ENCODE results near the gene COMMD9. TPM values are rescaled to one million over a fixed set of nuclear protein-coding genes. Genes with fewer than 3 reads are reported as not detected.
A peak's percentile ranks its signal among the peaks of the same experiment; 100 is the strongest.

Gene COMMD9
- total RNA-seq, 1 donor, result 39.9 TPM

DNA sequence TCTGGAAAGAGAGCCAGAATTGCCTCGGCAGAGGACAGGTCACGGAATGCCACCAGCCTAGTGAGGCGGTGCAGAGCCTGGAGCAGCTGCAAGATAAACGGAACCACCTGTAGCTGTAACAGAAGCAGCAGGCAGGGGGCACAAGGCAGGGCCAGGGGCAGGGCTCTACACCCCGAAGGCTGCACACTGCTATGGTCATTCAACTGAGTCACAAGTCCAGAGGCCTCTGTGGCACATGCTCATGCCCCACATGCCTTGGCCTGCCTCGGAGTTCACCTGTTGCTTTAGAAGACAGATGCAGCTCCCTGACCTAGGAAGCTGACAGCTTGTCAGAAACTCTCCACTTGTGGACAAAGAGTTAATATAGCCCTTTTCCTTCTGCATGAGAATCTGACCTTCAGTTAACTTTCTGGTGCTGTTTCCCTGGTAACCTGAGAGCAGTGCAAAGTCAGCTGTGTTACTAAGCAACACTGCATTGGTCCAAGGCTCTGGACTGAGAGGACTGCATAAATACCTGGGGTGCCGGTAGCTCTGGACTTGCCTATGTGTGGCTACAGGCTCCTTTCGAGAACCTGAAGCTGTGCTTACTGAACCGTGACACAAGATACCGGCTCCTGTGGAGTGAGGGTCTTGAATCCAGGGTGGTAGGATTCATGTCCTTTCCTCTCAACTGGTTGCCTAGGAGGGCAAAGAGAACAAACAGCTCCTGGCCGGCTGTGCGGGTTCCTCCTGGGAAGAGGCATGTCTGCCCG is 10.5 kb downstream of the COMMD9 start:
- H3K4me3 ChIP-seq (ENCODE audit: low read depth, low read length), result no peak overlapping the region
- no peak for DNase-seq (ENCODE audit: low read depth)
- TF ChIP-seq, protein P1, sequence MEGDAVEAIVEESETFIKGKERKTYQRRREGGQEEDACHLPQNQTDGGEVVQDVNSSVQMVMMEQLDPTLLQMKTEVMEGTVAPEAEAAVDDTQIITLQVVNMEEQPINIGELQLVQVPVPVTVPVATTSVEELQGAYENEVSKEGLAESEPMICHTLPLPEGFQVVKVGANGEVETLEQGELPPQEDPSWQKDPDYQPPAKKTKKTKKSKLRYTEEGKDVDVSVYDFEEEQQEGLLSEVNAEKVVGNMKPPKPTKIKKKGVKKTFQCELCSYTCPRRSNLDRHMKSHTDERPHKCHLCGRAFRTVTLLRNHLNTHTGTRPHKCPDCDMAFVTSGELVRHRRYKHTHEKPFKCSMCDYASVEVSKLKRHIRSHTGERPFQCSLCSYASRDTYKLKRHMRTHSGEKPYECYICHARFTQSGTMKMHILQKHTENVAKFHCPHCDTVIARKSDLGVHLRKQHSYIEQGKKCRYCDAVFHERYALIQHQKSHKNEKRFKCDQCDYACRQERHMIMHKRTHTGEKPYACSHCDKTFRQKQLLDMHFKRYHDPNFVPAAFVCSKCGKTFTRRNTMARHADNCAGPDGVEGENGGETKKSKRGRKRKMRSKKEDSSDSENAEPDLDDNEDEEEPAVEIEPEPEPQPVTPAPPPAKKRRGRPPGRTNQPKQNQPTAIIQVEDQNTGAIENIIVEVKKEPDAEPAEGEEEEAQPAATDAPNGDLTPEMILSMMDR (IDR thresholded peaks at IDR 0.05; ENCODE audit: insufficient read depth, low read length), result no peak

DNA sequence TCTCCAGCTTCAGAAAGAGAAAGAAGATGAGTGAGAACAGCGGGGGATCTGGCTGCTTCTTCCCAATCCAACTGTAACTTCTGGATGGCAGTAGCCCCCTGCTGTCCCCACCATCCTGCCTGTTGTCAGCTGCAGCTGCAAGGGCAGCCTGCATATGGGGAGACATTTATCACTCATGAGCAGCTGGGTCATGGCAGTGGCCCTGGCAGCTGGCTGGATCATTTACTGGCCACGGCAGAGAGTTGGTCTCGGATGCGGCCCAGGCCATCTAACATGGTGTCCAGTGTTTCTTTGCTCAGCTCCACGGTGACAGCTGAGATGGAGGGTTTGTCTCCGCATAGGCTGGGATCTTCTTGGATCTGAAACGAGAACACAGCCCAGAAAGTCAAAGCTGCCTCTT is 14.8 kb downstream of the COMMD9 start:
- DNase-seq (ENCODE audit: low read depth), result no peak
- no peak overlapping the region for H3K4me3 ChIP-seq (ENCODE audit: low read depth, low read length)
- TF ChIP-seq, protein P1 (IDR thresholded peaks at IDR 0.05; ENCODE audit: insufficient read depth, low read length), result no peak

DNA sequence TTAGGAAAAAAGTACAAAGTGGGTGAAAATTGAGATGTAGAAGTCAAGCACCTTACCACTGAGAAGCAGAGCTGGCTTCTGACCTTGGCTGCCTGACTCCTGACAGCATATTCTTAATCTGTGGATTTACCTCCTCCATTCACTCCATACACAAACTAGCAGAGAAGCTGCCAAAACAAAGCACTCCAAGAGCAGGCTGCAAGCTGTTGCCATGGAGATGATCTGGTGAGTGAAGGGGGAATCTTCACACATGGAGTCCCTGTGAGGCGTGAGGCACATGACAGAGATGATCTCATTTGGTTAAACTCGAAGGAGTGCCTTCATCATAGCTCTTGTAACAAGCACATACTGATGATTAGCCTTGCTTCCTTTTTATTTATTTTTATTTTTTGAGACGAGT is 16.1 kb downstream of the COMMD9 start:
- TF ChIP-seq, protein P1 (IDR thresholded peaks at IDR 0.05; ENCODE audit: insufficient read depth, low read length), result no peak
- no peak for DNase-seq (ENCODE audit: low read depth)
- no peak overlapping the region for H3K4me3 ChIP-seq (ENCODE audit: low read depth, low read length)

DNA sequence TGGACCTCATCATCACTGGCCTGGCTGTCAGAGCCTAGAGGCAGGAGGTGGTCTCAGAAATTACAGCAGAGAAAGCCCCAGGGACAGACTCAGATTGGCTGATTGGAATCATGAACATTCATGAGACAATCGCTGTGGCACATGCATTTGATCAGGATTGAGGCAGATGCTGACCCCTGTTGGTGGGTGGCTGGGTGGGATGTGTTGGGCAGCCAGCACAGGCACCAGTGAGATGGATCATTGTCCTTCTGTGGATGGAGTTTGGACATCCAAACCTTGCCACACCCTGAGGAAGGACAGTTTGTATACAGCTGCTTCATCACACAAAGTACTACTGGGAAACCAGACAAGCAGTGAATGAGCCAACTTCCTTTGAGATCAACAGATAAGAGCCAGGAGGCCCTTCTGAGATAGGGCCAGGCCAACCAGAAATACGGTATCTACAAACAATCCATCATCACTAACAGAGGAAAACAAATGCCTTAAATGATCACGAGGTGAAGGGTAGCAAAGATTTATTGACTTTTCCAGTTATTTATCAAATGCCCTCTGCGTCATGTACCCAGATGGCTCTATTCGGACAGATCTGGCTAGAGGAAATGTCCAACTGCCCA is 17.3 kb downstream of the COMMD9 start:
- no peak overlapping the region for H3K4me3 ChIP-seq (ENCODE audit: low read depth, low read length)
- TF ChIP-seq, protein P1 (IDR thresholded peaks at IDR 0.05; ENCODE audit: insufficient read depth, low read length), result peak; percentile 6
- no peak for DNase-seq (ENCODE audit: low read depth)

DNA sequence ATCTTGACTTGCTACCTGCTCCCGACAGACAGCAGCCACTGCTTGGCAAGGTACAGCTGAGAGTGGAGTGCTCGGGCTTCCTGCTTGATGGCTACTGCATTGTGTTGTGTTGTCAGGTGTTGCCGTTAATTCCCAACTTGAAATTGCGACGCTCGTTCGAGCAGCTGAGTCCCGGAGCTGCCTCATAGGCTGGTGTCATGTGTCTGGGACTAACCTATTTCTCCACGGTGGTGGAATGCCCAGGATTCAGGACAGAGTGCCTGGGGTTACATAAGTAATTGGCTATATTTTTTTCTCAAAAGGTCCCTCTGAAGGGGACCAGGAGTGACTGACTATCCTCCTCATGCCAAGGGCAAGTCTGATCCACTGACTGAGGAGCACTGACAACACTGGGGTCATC is 18.5 kb downstream of the COMMD9 start:
- TF ChIP-seq, protein P1 (IDR thresholded peaks at IDR 0.05; ENCODE audit: insufficient read depth, low read length), result no peak
- DNase-seq (ENCODE audit: low read depth), result no peak
- no peak overlapping the region for H3K4me3 ChIP-seq (ENCODE audit: low read depth, low read length)

DNA sequence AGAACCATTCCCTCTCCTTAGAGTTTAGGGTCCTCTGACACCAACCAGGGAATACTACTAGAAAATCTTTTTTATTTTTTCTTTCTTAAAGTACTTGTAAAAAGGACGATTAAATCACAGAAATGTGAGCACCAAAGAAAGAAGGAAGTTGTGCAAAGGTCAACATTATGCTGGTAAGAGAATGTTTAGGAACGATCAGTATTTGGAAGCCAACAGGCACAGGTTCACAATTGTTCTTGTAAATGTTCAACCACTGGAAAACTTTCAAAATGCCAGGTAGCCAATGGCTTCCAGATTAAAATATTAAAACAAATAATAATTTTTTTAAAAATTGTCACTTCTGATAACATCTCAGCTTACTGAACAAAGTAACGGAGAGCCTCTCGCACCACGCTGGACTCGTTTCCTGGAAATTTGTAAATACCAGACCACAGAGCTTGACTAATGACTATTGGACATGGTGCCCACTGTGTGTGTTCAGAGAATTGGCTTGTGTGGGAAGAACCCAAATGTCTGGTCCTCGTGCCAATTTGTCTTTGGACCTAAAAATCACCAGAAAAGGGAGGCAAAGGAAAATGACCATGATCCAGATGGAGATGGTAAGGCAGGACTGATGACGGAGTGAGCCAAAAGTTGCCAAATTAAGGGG is 20.8 kb downstream of the COMMD9 start:
- TF ChIP-seq, protein P1 (IDR thresholded peaks at IDR 0.05; ENCODE audit: insufficient read depth, low read length), result no peak
- no peak overlapping the region for H3K4me3 ChIP-seq (ENCODE audit: low read depth, low read length)
- no peak for DNase-seq (ENCODE audit: low read depth)

All from fibroblast of the aortic adventitia (primary cell).